Stimulated activated CD8-positive, alpha-beta memory T cell treated with anti-CD3 and anti-CD28 coated beads, Interleukin-7, amount 100 ng/mL, for 4 hours (primary cell): ENCODE results near the gene HARBI1.
"Not testable (repeated sequence)": the region's sequence is repeated elsewhere in the genome, so short reads cannot be mapped to it uniquely, and the experiment has no call there.

Experiments
- DNase-seq, 2 donors: peaks; one replicate each; pipeline ENCODE4 v3.0.0-alpha.2; 2020; ENCODE audit warnings: low read depth in 2 of 2

Gene HARBI1

DNA sequence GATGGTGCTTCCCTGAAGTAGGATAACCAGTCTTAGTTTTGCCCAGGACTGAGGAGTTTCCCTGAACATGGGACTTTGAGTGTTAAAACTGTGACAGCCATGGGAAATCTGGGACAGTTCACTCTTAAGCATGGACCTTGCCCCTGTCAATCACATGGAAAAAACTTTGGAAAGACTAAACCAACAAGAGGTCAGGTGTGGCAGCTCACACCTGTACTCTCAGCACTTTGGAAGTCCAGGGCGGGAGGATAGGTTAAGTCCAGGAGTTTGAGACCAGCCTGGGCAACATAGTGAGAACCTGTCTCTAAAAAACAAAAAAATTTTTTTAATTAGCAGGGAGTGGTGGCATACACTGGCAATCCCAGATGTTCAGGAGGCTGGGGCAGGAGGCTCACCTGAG, 19.9 kb downstream of the HARBI1 start:
- no peak for DNase-seq

DNA sequence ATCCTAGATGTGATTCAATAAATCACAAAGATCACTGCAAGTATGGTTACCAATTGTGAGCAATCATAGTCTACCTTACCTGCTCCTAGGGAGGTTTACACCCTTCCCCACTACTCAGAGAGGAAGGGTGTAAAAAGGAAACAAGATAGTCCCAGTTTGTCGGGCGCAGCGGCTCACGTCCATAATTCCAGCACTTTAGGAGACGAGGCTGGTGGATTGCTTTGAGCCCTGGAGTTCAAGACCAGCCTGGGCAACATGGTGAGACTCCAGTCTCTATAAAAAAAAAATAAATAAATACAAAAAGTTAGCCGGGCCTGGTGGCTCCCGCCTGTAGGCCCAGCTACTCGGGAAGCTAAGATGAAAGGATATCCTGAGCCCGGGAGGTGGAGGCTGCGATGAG, 22.2 kb downstream of the HARBI1 start:
- no peak for DNase-seq

DNA sequence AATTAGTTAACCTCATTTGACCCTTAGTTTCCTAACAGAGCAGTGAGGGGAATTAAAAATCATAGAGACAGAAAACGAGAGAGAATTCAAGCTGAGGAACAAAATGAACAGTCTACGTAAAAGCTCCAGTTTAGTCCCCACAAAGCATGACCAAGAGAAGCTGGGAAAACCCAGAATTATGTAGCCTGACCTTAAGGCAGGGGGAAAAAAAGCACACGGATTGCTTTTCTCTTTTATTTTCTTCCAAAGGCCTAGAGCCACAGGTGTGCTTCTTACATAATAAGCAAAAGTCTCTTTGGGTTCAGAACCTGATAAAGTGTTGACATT, 22.7 kb downstream of the HARBI1 start:
- DNase-seq, result no peak

DNA sequence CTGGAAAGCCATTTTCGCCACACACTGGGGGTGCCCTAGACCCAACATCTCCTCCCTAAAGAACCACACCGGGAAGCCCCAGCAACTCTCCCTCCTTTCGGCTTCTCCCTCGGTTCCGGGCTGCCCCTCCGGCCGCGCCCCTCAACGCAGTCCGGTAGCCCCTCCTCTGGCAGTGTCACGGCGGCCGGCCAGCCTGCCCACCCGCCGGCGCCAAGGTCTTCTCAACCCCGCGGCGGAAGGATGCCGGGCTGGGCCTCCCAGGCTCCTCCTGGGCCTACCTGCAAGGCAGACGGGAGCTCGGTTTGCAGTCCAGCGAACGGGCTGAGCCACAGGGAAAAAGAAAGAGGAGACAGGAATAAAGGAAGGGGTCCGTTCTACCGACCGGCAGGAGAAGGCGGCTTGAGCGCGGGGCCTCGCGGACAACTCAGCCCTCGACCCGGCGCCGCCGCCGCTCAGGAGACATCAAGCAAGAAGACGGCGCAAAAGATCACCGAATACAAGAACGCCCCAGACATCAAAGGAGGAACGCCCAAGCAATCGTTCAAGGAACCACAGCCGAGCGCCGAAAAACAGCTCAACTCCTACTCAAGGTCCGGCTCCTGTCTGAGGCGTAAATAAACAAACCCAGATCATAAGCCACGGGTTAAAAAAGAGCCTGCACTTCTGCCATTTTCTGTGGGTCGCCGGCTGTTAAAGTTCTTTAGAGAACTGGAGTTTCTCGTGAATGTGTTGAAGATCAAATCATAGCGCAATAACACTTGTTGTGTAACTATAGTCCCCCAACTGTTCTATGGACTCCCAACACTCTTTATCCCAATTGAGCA, 23.3 kb downstream of the HARBI1 start, which contains the start of gene AMBRA1:
Gene AMBRA1 (minus strand): TSS at position 474 of the 824 bp plus-strand sequence. CDS start 45,643 bp downstream, outside the sequence.
- peak; percentile 61 to 69 for DNase-seq

DNA sequence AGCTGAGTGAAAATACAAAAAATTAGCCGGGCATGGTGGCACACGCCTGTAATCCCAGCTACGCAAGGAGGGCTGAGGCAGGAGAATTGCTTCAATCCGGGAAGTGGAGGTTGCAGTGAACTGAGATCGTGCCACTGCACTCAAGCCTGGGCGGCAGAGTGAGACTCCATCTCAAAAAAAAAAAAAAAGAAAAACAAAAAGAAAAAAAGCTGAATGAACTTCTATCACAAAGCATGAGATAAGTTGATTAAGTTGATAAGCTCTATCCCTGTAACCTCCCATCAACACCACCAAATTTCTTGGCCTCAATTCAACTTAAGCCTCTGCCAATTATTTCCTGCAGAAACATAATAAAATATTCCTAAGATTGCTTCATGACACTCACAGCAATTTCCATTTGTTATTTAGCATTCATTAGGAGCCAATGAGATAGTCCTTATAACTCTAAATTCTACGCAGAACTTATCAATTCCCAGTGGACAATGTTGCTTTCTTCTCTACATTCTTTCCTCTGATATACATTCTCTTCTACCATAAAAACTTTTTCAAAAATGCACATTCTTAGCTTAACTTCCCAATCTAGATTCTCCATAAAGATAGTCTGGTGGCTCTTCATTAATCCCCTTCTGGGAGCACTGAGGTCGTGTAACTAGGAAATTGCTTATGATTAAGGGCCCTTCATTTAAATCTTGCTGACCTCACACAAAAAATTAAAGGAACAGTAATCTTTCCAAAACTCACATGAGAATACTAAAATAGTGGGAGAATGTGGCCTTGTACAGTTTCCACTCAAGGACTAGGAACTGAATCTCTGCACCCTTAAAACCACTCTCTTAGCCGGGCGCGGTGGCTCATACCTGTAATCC, 26.1 kb downstream of the HARBI1 start:
- DNase-seq, result no peak

DNA sequence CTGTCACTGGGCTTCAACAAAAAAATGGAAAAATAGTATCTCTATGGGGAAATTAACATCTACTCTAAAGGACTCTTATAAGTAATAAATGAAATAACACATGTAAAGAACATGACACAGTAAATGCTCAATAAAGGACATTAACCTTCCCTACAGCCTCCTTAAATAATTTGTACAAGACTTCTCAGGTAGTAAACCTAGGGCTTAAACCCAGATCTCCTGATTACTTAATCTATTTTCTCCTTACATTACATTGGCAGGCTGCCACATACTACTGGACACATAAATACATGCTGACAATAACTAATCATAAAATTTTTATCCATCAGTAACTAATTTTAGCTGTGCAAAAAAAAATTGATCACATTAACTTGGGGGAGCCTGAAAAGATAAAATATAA, 28.1 kb downstream of the HARBI1 start:
- DNase-seq, result no peak

DNA sequence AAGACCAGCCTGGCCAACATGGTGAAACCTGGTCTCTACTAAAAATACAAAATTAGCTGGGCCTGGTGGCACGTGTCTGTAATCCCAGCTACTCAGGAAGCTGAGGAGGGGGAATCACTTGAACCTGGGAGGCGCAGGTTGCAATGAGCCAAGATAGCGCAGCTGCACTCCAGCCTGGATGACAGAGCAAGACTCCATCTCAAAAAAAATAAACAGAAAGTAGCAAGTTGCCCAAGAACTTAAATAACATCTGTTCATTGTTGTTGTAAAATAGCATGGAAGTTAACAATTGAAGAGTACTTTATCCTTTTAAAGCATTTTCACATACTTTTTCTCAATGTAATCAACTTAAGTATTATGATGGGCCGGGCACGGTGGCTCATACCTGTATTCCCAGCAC, 28.9 kb downstream of the HARBI1 start:
- DNase-seq, result no peak

DNA sequence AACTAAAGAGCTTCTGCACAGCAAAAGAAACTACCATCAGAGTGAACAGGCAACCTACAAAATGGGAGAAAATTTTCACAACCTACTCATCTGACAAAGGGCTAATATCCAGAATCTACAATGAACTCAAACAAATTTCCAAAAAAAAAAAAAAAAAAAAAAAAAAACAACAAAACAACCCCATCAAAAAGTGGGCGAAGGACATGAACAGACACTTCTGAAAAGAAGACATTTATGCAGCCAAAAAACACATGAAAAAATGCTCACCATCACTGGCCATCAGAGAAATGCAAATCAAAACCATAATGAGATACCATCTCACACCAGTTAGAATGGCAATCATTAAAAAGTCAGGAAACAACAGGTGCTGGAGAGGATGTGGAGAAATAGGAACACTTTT, 33.5 kb downstream of the HARBI1 start:
- DNase-seq, result not testable (repeated sequence)

DNA sequence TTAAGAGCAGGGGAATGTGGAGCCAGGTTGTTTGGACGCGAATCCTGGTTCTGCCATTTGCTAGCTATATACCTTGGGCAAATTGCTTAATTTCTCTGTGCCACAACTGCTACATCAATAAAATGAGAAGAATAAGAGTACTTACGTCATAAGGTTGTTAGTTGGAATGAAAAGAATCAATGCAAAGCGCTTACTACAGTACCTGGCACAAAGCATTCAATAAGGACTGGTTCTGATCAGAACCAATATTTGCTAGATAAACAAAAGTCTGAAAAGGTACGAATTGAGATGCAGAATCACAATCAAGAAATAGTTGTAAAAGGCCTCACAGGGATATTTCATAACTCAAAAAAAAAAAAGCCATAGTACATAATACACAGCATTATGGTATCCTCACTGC, 34.4 kb downstream of the HARBI1 start:
- DNase-seq, result no peak

DNA sequence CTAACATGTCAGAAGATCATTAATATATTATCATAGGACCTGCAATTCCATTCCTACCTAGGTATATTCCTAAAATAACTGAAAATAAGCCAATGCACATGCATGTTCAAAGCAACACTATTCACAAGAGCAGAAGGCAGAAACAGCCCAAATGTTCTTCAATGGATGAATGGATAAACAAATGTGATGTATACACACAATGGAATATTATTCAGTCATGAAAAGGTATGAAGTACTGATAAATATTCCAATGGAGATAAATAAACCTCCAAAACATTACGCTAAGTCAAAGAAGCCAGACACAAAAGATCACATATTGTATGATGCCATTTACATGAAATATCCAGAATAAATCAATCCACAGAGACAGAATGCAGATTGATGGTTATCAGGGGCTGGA, 40.0 kb downstream of the HARBI1 start:
- no peak for DNase-seq

DNA sequence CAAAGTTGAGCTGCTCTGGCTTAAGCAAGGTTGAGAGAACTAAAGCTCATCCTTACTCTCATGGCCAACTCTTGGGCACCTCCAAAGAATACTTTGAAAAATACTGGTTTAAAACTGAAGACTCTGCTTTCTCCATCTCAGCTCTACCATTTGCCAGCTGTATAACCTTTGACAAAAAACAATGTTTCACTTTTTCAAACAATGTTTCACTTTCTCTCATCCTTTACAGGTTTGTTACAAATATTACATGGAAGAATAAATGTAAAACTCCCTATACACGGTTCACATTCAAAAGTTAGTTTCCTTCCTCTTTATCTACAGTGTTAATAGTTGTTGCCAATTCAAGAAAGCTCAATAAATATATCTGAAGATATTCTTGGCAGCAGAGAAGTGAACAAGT, 42.4 kb downstream of the HARBI1 start:
- no peak for DNase-seq

DNA sequence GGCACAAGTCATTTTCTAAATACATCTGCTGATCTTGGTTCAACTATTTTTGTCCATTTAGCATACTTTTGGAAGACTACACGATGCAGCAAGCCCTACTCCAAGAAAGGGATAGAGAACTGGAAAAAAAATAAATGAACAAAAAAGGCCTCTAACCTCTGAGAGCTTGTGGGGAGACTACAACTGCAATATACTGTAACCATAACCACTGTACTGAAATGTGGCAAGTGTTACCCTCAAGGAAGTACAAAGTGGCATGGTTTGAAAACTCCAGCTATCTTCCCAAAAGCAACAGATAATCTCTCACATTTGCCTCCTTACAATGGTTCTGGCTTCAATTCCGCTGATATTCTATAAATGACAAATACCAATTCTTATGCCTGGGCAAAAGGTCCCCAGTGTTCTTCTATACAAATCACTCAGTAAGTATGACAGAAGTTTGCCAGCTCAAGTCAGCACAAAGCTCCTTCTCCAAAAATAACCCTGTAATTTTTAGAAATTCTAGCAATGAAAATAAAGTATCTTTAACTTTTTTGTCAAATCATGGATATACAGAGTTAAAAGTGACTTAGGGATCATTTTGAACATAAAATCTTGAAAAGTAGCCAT, 46.1 kb downstream of the HARBI1 start:
- DNase-seq, result no peak

DNA sequence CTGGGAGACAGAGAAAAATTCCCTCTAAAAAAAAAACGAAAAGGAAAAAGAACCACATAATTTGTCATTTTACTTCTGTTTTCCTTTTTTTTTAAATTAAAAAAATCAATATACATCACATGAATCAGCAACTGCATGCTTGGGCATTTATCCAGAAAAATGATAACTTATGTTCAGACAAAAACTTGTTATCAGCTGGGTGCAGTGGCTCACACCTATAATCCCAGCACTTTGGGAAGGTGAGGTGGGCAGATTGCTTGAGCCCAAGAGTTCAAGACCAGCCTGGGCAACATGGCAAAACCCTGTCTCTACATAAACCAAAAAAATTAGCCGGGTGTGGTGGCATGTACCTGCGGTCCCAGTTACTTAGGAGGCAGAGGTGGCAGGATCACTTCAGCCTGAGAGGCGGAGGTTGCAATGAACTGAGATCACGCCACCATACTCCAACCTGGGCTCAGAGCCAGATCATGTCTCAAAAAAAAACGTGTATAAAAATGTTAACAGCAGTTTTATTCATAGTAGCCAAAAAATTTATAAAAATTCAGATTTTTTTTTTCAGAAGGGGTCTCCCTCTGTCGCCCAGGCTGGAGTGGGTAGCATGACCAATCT, 51.7 kb downstream of the HARBI1 start:
- no peak for DNase-seq

DNA sequence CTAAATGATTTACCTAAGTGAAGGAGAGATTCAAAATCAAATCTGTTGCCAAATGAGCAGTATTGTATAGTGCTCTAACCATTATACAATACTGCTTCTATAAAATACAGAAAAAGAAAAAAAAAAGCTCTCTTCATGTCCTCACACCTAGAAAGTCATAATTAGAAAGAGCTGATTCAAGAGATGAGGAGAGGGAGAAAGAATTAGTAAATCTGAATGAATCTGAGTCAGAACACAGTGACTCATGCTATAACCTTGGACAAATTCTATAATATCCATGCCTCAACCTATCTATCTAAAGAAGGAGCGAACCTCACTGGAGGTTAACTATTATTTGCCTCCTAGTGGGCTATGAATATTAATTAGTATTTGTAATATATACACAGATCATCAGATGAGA, 52.6 kb downstream of the HARBI1 start:
- DNase-seq, result no peak

DNA sequence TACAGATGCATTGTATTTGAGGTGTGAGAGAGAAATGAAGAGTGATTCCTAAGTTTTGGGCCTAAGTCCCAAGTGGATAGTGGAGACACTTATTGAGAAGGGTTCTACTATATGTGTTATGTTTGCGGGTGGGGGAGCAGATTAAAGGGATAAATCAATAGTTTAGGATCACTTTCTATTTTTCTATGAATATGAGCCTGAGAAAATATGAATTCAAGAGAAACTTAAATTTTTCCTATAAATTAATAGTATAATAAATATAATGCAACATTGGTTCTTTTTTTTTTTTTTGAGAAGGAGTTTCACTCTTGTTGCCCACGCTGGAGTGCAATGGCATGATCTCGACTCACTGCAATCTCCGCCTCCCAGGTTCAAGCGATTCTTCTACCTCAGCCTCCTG, 54.5 kb downstream of the HARBI1 start:
- DNase-seq, result no peak

DNA sequence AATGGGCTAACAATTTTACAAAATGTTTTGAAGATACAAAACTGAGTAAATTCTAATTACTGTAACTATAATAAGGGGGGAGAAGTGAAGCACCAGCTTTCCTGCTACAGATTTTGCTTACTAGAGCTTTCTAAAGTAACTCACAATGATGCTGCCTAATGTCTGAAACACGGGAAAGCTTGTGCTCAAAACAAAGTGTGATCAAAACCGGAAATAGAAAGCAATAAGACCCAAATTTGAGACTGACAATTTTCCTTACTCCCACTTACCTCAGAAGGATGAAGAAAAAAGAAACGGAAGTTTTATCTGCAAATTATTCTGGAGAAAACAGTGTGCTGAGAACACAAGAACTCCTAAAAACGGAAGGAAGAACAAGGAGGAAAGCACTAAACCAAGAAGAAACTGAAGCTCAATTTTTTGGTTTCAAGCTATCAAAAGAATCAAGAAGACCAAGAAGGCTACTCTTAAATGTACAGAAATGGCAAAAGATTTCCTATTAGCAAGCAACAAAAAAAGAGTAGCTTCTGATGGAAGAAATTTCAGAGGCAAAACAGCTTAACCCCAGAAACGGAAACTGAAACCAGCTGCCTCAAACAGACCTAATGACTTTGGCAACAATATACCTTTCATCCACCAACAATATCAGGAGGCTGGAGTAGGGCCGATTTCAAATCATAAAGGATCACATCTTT, 56.6 kb downstream of the HARBI1 start:
- DNase-seq, result no peak

DNA sequence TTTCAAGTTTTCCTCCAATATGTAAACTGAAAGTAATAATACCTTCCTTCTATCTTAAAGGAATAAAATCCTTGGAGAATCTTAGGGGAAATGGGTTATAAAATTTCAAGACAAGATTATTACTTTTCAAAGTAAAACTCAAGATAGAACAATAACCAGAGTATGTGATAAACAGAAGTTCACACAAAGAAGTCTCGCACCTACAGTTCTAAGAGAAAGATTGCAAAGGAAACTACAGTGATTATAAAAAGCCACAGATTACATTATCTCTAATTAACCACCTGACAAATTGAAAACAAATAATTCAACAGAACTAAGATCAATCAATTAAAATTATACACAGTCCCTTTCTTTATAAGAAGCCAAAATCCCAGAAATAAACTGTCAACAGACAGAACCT, 57.2 kb downstream of the HARBI1 start:
- no peak for DNase-seq

DNA sequence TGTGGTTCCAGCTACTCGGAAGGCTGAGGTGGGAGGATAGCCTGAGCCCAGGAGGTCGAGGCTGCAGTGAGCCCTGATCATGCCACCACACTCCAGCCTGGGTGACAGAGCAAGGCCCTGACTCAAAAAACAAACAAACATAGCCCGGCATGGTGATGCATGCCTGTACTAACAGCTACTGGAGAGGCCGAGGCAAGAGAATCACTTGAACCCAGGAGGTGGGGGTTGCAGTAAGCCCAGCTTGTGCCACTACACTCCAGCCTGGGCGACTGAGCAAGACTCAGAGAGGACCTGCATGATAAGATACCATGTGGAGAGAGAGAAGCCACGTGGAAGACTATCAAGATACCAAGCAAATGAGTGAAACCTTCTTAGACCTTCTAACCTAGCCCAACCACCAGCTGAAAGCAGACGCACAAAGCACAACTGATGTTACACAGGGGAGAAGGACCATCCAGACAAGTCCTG, 59.3 kb downstream of the HARBI1 start:
- DNase-seq, result no peak

DNA sequence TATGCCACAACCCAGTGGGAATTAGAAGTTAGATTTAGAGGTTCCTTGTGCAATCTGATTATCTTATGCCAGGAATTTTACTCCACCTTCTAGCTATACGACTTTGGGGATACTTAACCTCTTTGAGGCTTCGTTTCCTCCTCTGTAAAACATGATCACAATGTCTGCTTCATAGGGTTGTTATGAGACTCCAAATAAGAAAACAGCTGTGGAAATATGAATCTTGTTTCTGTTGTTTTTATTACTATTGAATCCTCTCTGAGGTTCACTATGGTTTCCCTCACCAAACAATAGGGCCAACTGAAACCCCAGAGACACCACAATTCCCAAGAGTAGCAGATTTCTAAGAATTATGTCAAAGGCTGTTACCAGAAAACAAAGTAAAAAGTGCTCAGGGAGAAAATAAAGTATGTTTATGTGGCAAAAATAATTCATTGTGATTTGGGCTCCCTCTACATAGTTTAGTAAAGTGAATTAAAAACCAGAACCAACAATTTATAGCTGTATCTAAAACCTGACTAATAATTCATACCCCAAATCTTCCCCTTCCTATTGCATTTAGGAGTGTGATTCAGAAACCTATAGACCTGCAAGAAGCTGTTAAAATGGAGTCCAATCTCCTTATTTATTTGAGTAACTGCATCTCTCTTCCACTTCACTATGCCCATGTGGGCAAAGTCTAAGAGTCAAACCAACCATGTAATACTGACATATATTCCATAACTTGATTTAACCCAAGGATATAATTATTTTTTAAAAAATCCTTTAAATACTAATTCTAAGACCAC, 61.6 kb downstream of the HARBI1 start:
- no peak for DNase-seq
